ENCODE results near the gene CRIP1. TPM values are rescaled to one million over a fixed set of nuclear protein-coding genes. Genes with fewer than 3 reads are reported as not detected.

CRIP1 gene
- total and polyA plus RNA-seq, 7 experiments from 2014 or later, result 94.4 to 787 (median 303) TPM

DNA sequence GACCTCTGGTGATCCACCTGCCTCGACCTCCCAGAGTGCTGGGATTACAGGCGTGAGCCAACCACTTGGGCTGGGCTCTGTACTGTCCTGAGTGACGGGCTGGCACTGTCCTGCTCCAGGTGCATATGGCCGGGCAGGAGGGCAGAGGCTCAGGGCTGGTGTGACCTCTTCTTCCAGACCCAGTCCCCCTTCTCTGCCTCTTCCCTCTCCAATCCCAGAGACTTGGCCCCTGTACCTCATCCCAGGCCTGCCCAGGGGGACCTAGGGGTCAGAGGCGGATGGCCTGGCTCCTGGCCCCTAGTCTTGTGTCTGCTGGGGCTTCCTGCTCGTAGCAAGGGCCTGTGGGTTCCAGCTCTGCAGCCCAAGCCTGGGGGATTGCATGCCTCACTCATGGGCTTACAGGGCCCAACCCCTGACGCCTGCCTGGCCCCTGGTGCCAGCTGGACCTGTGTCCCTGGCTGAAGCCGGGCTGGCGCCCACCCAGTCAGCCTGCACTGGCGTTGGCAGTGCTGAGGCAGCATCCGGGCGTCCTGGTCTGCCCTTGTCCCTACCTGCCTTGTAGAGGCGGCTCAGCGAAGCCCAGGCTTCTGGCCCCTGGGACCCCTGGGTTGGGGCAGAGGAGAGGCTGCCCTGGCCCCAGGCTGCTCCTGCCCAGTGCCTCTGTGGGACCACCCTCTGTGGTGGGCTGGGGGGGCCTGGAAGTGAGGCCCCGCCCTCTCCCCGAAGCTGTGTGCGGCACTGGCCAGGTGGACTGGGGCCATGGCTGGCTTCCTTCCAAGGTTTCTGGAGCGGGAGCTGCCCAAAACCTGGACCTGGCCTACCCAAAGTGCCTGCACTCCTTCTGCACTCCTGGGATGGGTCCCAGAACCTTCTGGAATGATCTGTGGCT, 8.7 kb downstream of the CRIP1 start:
- no peaks in the 10 kb centered on the region for H3K9me3 ChIP-seq (ENCODE audit: control insufficient read depth in 2 of 3, low read length in 3 of 3)
- ChIA-PET CTCF (interaction anchor here (0.9 kb wide), 1 partner anchor 15 kb away, joined by 3 read pairs; no protein-coding TSS in a partner anchor), POLR2A (no interaction called here)
- Mint-ChIP-seq H3K27me3 (no peaks in the 10 kb centered on the region), H3K27ac (no peak overlapping the region), H3K9me3 (no peaks in the 10 kb centered on the region), H3K4me3 (no peak overlapping the region), H3K4me1 (peaks cover 0 to 10% (median 5%) of the 10 kb centered on the region in 7 donors), H3K36me3 (no peaks in the 10 kb centered on the region)
- H3K27ac ChIP-seq (ENCODE audit: low read depth, low read length), result no peak overlapping the region
- no peak overlapping the region for H3K4me3 ChIP-seq (ENCODE audit: low read length)
- no peaks in the 10 kb centered on the region for H3K27me3 ChIP-seq (ENCODE audit: control insufficient read depth in 2 of 2, insufficient read depth in 2 of 2, low read length in 2 of 2)
- DNase-seq (peak in 2 of 9 donors; percentile 19 to 22), ATAC-seq (no peak)
- intact Hi-C loops (cut with micrococcal nuclease), result loop anchor here in 1 of 2 donors (10.0 kb wide), 1 partner anchor 401 kb away; no protein-coding TSS in a partner anchor
- no peaks in the 10 kb centered on the region for H3K36me3 ChIP-seq (ENCODE audit: control insufficient read depth in 2 of 3, insufficient read depth in 3 of 3, low read length in 3 of 3)
- H3K4me1 ChIP-seq (ENCODE audit: control insufficient read depth in 2 of 2, insufficient read depth in 2 of 2, low read length in 2 of 2), result no peaks in the 10 kb centered on the region

DNA sequence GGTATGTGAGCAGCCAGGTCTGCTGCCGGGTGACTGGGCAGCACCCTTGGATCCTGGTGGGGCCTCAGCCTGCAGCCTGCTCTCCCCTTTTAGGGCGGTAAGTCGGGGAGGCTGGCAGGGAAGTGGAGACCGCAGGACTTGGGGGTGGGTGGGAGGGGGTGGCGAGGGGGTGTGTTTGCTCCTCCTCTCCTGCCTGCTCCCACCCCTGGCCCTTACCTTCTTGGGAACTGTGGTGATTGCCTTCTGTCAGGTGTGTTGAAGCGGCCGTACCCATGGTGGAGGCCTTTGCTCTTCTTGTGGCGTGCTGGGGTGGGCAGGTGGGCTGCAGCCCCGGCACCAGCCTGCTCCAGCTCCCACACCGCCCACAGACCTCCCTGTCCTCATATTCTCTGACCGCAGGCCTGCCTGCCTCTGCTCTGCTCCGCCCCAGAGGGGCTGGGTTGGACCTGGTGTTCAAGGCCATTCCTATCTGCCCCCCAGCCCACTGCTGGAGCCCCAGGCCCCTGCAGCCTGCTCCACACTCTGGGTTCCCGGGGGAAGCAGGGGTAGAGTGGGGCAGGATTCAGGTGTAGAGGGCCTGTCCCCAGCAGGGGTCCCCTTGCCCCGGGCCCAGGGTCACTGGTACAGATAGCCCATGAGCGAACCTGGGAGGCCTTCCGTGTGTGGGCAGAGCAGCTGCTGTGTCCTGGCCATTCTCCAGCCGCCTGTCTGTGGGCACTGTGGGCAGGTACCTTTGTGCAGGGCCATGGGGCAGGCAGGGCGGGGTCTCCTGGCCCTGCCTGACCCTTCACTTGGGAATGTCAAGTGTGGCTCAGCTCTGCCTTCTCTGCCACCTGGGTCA, 9.5 kb downstream of the CRIP1 start:
- peak in 1 of 9 donors; percentile 15 for DNase-seq
- no peak overlapping the region for H3K27ac Mint-ChIP-seq
- intact Hi-C loops (cut with micrococcal nuclease), result loop anchor here in 1 of 2 donors (10.0 kb wide), 1 partner anchor 401 kb away; no protein-coding TSS in a partner anchor

DNA sequence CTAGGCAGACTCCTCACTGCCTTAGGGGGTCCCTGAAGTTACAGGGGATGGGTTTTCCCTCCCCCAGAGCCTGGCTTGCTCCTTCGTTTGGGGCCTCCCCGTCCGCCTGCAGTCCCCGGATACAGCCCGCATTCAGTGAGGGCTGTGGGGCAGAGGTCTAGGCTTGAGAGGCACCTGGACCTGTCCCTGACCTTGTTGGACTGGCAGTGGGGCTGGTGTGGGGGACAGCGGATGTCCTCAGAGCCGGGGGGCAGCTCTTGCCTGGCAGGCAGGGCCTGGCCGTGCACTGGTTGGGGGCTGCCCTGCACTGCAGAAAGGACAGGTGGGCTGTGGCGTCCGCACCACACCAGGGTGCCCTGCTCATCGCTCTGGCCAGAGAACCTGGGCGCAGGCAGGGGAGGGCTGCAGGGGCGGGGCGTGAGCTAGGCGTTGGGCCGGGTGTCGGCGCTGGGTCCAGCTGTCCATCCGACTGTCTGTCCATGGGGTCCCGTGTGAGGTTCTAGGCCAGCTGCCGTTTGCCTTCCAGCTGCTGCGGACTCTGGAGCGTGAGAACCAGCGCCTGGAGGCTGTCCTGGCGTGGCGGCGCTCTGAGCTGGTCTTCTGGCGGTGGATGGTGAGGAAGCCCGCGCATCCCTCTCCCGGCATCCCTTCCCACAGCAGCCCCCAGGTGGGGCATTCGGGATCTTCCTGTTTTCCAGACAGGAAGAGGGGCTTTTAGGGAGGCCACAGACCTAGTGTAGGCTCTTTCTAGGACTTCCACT, 10.3 kb downstream of the CRIP1 start:
- ChIA-PET POLR2A (no interaction called here), CTCF (interaction anchor here (0.7 kb wide), 1 partner anchor 18 kb away, joined by 3 read pairs; no protein-coding TSS in a partner anchor)
- no peaks in the 10 kb centered on the region for H3K9me3 ChIP-seq (ENCODE audit: control insufficient read depth in 2 of 3, low read length in 3 of 3)
- no peak overlapping the region for H3K27ac ChIP-seq (ENCODE audit: low read depth, low read length)
- Mint-ChIP-seq H3K4me3 (no peak overlapping the region), H3K9me3 (no peaks in the 10 kb centered on the region), H3K4me1 (peaks cover 0 to 5% (median 1%) of the 10 kb centered on the region in 7 donors), H3K36me3 (no peaks in the 10 kb centered on the region), H3K27ac (no peak overlapping the region), H3K27me3 (no peaks in the 10 kb centered on the region)
- H3K4me1 ChIP-seq (ENCODE audit: control insufficient read depth in 2 of 2, insufficient read depth in 2 of 2, low read length in 2 of 2), result no peaks in the 10 kb centered on the region
- no peaks in the 10 kb centered on the region for H3K36me3 ChIP-seq (ENCODE audit: control insufficient read depth in 2 of 3, insufficient read depth in 3 of 3, low read length in 3 of 3)
- H3K27me3 ChIP-seq (ENCODE audit: control insufficient read depth in 2 of 2, insufficient read depth in 2 of 2, low read length in 2 of 2), result no peaks in the 10 kb centered on the region
- no peak for DNase-seq
- intact Hi-C loops (cut with micrococcal nuclease), result loop anchor here in 1 of 2 donors (10.0 kb wide), 1 partner anchor 402 kb away; no protein-coding TSS in a partner anchor
- ATAC-seq, result peak; percentile 3
- no peak overlapping the region for H3K4me3 ChIP-seq (ENCODE audit: low read length)

More for the DNA sequence above, 9.5 kb downstream of the CRIP1 start:
- H3K4me3 ChIP-seq (ENCODE audit: low read length), result no peak overlapping the region
- Mint-ChIP-seq H3K9me3 (no peaks in the 10 kb centered on the region), H3K4me3 (no peak overlapping the region), H3K36me3 (no peaks in the 10 kb centered on the region), H3K27me3 (no peaks in the 10 kb centered on the region), H3K4me1 (peaks cover 0 to 10% (median 5%) of the 10 kb centered on the region in 7 donors)
- POLR2A ChIA-PET, result no interaction called here
- no peaks in the 10 kb centered on the region for H3K9me3 ChIP-seq (ENCODE audit: control insufficient read depth in 2 of 3, low read length in 3 of 3)
- H3K27me3 ChIP-seq (ENCODE audit: control insufficient read depth in 2 of 2, insufficient read depth in 2 of 2, low read length in 2 of 2), result no peaks in the 10 kb centered on the region
- no peak overlapping the region for H3K27ac ChIP-seq (ENCODE audit: low read depth, low read length)
- CTCF ChIA-PET, result interaction anchor here (0.7 kb wide), 1 partner anchor 19 kb away, joined by 3 read pairs; no protein-coding TSS in a partner anchor
- H3K4me1 ChIP-seq (ENCODE audit: control insufficient read depth in 2 of 2, insufficient read depth in 2 of 2, low read length in 2 of 2), result no peaks in the 10 kb centered on the region
- no peak for ATAC-seq
- no peaks in the 10 kb centered on the region for H3K36me3 ChIP-seq (ENCODE audit: control insufficient read depth in 2 of 3, insufficient read depth in 3 of 3, low read length in 3 of 3)

DNA sequence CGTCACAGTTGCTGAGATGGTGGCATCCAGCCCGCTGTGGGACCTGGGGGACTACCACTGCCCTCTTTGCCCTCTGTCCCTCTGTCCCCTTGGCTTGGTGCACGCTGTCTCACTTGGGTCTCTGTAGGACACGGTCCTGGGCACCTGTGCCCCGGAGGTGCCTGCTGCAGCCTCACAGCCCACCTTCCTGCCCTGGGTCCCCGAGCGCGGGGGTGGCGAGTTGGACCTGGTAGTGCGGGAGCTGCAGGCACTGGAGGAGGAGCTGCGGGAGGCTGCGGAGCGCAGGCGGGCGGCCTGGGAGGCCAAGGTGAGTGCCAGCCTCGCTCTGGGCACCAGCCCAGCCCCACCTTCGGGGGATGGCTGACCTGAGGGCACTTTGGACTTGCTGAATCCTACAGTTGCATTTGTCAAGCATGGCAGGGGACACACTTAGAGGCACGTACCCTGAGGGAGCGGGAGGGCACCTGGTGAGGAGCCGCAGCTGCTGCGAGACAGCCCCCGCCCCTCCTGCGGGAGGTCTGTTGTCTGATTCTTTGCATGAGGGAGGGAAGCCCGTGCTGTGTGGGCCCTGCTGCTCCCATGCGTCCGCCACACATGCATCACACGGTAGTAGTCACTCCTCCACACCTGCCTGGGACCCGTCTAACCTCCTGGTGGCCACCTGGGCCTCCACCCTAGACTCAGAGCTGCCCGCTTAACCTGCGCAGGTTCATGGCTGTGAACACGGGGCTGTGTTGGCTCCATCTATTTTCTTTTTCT, 11.2 kb downstream of the CRIP1 start:
- Histone ChIP-seq H3K36me3 (ENCODE audit: control insufficient read depth in 2 of 3, insufficient read depth in 3 of 3, low read length in 3 of 3) (no peaks in the 10 kb centered on the region), H3K27ac (ENCODE audit: low read depth, low read length) (no peak overlapping the region), H3K4me1 (ENCODE audit: control insufficient read depth in 2 of 2, insufficient read depth in 2 of 2, low read length in 2 of 2) (no peaks in the 10 kb centered on the region), H3K4me3 (ENCODE audit: low read length) (no peak overlapping the region), H3K9me3 (ENCODE audit: control insufficient read depth in 2 of 3, low read length in 3 of 3) (no peaks in the 10 kb centered on the region), H3K27me3 (ENCODE audit: control insufficient read depth in 2 of 2, insufficient read depth in 2 of 2, low read length in 2 of 2) (no peaks in the 10 kb centered on the region)
- no peak for ATAC-seq
- Mint-ChIP-seq H3K27me3 (no peaks in the 10 kb centered on the region), H3K27ac (peak overlapping the region in 1 of 9 donors; percentile 10), H3K36me3 (no peaks in the 10 kb centered on the region), H3K4me3 (no peak overlapping the region), H3K9me3 (no peaks in the 10 kb centered on the region), H3K4me1 (peaks cover 0 to 7% (median 0%) of the 10 kb centered on the region in 7 donors)
- intact Hi-C loops (cut with micrococcal nuclease), result loop anchor here in 1 of 2 donors (10.0 kb wide), 1 partner anchor 403 kb away; no protein-coding TSS in a partner anchor
- ChIA-PET CTCF (no interaction called here), POLR2A (no interaction called here)
- DNase-seq, result no peak

DNA sequence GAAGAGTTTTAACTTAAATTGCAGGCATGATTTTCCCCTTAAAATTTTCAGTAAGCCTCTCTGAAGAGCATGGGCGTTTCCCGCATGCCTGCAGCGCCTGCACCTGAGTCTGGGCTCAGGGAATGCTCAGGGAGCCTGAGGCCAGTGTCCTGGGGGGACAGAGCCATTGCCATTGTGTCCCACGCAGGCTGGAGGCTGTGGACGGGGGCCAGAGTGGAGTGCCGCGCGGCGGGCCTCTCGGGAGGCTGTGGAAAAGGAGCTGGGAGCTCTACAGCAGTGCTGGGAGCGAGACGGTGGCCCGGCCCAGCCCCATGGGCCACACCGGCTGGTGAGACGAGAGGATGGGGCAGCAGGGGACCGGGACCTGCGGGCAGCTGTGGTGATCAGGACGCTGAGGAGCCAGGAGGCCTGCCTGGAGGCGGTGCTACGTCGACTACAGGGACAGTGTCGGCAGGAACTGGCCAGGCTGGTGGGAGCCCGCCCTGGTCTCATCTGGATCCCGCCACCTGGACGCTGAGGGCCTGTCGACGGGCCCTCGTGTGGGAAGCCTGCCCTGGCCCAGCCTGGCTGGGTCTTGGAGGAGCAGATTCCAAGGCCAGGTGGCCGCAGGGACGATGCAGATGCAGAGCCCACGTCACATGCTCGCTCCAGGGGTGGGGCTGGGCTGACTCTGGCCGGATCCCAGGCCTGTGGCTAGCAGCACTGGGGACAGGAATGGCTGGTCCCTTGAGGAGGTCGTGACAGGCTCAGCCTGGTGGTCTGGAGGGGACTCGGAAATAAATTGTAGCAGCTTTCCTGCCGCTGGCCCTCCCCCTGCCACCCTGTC, 12.0 kb downstream of the CRIP1 start:
- CTCF ChIA-PET, result no interaction called here
- intact Hi-C loops (cut with micrococcal nuclease), result loop anchor here in 1 of 2 donors (10.0 kb wide), 1 partner anchor 404 kb away; no protein-coding TSS in a partner anchor
- Mint-ChIP-seq H3K9me3 (peaks cover 0 to under 1% (median 0%) of the 10 kb centered on the region in 11 donors), H3K36me3 (no peaks in the 10 kb centered on the region), H3K27ac (peak overlapping the region in 1 of 9 donors; percentile 10), H3K4me1 (peaks cover 0 to 4% (median 0%) of the 10 kb centered on the region in 7 donors), H3K4me3 (no peak overlapping the region), H3K27me3 (no peaks in the 10 kb centered on the region)
- DNase-seq (no peak), ATAC-seq (no peak)
- Histone ChIP-seq H3K27ac (ENCODE audit: low read depth, low read length) (no peak overlapping the region), H3K27me3 (ENCODE audit: control insufficient read depth in 2 of 2, insufficient read depth in 2 of 2, low read length in 2 of 2) (no peaks in the 10 kb centered on the region), H3K36me3 (ENCODE audit: control insufficient read depth in 2 of 3, insufficient read depth in 3 of 3, low read length in 3 of 3) (no peaks in the 10 kb centered on the region), H3K9me3 (ENCODE audit: control insufficient read depth in 2 of 3, low read length in 3 of 3) (no peaks in the 10 kb centered on the region), H3K4me1 (ENCODE audit: control insufficient read depth in 2 of 2, insufficient read depth in 2 of 2, low read length in 2 of 2) (no peaks in the 10 kb centered on the region), H3K4me3 (ENCODE audit: low read length) (no peak overlapping the region)
- POLR2A ChIA-PET, result no interaction called here

All from naive thymus-derived CD4-positive, alpha-beta T cell (primary cell).